Left lobe of liver (tissue), 2 donors: ENCODE results near the gene PER2. TPM values are rescaled to one million over a fixed set of nuclear protein-coding genes. Genes with fewer than 3 reads are reported as not detected.
A peak's percentile ranks its signal among the peaks of the same experiment; 100 is the strongest.

ENCODE experiments used
- ATAC-seq: fragments of 200-7000 bp; cut with Tn5 transposase; one replicate; pipeline ENCODE4 v1.9.1; 2020; ENCODE audit warnings: mild to moderate bottlenecking, moderate library complexity
- DNase-seq: peaks from one replicate; pipeline ENCODE4 v3.0.0-alpha.2; 2020; ENCODE audit warnings: low spot score
- total RNA-seq: library from RNA; stranded (reverse); gene quantifications from one replicate; pipeline ENCODE4 v1.2.1, GENCODE V29; 2021
- donor health status: DM: no; HTN: no; CAD: no; lungs with moderate emphysema.
- donor health status: DM: no; HTN: yes; CAD: no.

The PER2 gene
- total RNA-seq, 1 donor from 2014 or later = 8.0 TPM

GRCh38 chr2:238235856-238236255 lies 52.6 kb downstream of the PER2 start:
- no peak for ATAC-seq
- DNase-seq = no peak

- no peak for DNase-seq
- no peak for ATAC-seq
Observed at GRCh38 chr2:238235331-238235732, 53.1 kb downstream of the PER2 start.

GRCh38 chr2:238233625-238234024 lies 54.8 kb downstream of the PER2 start:
- no peak for ATAC-seq
- DNase-seq = no peak

GRCh38 chr2:238231809-238232208 lies 56.6 kb downstream of the PER2 start:
- ATAC-seq = no peak

GRCh38 chr2:238231251-238231793 lies 57.1 kb downstream of the PER2 start:
- DNase-seq = no peak
- peak; percentile 68 for ATAC-seq

More at GRCh38 chr2:238231809-238232208, 56.6 kb downstream of the PER2 start:
- DNase-seq = no peak

- ATAC-seq (no peak), DNase-seq (no peak)
Observed at GRCh38 chr2:238230699-238231098, 57.7 kb downstream of the PER2 start.

GRCh38 chr2:238228700-238229099 lies 59.7 kb downstream of the PER2 start:
- DNase-seq (no peak), ATAC-seq (peak; percentile 41)

GRCh38 chr2:238227587-238228032 lies 60.8 kb downstream of the PER2 start:
- ATAC-seq (no peak), DNase-seq (no peak)

GRCh38 chr2:238226698-238227586 lies 61.5 kb downstream of the PER2 start:
- DNase-seq (no peak), ATAC-seq (no peak)

GRCh38 chr2:238225911-238226697 lies 62.3 kb downstream of the PER2 start:
- ATAC-seq = peak; percentile 23
- no peak for DNase-seq

GRCh38 chr2:238225121-238225520 lies 63.3 kb downstream of the PER2 start:
- DNase-seq (no peak), ATAC-seq (no peak)

GRCh38 chr2:238224356-238225035 lies 63.9 kb downstream of the PER2 start:
- DNase-seq = no peak
- ATAC-seq = no peak

GRCh38 chr2:238220892-238221521 lies 67.4 kb downstream of the PER2 start:
- DNase-seq (no peak), ATAC-seq (no peak)

GRCh38 chr2:238220274-238220891 lies 68.0 kb downstream of the PER2 start:
- no peak for ATAC-seq
- no peak for DNase-seq

GRCh38 chr2:238216651-238217184 lies 71.7 kb downstream of the PER2 start:
- ATAC-seq (peak; percentile 98), DNase-seq (peak; percentile 79)

GRCh38 chr2:238207006-238207405 lies 81.4 kb downstream of the PER2 start:
- ATAC-seq = no peak

GRCh38 chr2:238203973-238204683 lies 84.3 kb downstream of the PER2 start:
- peak; percentile 23 for ATAC-seq
- DNase-seq = no peak

More at GRCh38 chr2:238207006-238207405, 81.4 kb downstream of the PER2 start:
- no peak for DNase-seq

GRCh38 chr2:238203094-238203972 lies 85.1 kb downstream of the PER2 start, which contains the start of gene ILKAP:
Gene ILKAP (minus strand): TSS chr2:238203695. CDS start chr2:238203553, 142 bp downstream.
- ATAC-seq (peak; percentile 98), DNase-seq (peak; percentile 90)
